HG03280 (cell line): Measurements from ENCODE around the gene EIF4E1B.

Source experiments
- ATAC-seq: cut with Tn5 transposase; IDR thresholded peaks from one replicate; pipeline ENCODE4 v1.9.1; 2021; ENCODE audit warnings: mild to moderate bottlenecking, moderate library complexity; ENCODE audit not compliant: unreplicated experiment

EIF4E1B gene

DNA sequence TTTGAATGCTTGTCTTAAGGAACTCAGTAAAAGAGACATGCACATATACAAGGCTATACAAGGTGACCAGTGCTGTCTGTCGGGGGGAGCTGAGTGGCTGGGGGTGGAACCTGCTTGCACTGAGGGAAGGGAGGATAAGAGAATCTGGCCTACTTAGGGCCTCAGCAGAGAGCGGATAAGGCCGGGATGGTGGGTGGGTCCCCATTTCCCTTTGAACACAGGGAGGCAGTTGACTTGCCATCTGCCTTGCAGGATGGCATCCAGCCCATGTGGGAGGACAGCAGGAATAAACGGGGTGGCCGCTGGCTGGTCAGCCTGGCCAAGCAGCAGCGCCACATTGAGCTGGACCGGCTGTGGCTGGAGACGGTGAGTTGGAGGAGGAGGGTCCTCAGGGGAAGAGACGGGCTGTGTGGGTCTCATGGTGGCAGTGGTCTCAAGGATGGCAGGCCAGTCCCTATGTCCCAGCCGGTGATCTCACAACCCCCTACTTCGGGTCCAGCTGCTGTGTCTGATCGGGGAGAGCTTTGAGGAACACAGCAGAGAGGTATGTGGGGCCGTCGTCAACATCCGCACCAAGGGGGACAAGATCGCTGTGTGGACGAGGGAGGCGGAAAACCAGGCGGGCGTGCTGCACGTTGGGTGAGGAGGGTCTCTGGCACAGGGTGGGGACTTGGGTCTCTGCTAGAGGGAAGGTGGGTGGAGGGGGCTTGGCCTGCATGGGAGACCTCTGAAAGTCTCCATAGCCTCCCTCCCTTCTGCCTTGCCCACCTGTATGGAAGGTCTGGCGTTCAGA, 14.6 kb downstream of the EIF4E1B start:
- no peak for ATAC-seq

- ATAC-seq = no peak
Observed at GRCh38 chr5:176646049-176646706, 15.7 kb downstream of the EIF4E1B start.

GRCh38 chr5:176646707-176647029, 16.2 kb downstream of the EIF4E1B start:
- peak; percentile 10 for ATAC-seq

DNA sequence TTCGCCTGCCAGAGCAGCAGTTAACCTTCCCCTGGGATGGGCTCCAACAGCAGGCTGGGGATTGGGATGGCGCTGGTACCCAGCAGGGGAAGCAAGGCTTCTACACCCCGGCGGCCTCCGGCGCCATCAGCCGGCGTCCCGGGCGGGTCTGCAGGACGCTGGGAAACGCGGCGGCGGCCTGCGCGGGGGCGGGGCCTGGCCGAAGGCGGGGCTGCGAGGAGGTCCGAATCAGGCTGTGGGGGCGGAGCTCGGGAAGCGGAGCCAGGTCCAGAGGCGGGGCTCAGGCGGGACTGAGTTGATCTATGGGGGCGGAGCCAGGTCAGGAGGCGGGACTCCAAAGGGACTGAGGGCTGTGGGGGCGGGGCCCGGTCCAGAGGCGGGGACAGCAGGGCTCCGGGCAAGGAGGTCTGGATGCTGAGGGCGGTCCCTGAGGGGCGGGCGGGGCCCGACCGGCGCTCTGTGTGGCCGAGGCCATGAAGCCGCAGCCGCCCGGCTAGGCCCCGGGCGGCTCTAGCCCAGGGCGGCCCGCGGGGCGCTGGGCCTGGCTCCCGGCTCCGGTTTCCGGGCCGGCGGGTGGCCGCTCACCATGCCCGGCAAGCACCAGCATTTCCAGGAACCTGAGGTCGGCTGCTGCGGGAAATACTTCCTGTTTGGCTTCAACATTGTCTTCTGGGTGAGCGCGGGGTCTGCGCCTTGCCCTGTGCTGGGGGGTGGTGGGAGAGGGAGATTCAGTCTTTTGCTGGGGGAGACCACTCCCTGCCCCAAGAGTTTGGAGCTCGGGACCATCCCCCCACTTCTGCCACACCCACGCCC, 16.8 kb downstream of the EIF4E1B start, which contains the start of gene TSPAN17:
TSPAN17 (plus strand) TSS at position 455 of the 813 bp plus-strand sequence; CDS start at position 587, 132 bp downstream.
- peak; percentile 96 for ATAC-seq

DNA sequence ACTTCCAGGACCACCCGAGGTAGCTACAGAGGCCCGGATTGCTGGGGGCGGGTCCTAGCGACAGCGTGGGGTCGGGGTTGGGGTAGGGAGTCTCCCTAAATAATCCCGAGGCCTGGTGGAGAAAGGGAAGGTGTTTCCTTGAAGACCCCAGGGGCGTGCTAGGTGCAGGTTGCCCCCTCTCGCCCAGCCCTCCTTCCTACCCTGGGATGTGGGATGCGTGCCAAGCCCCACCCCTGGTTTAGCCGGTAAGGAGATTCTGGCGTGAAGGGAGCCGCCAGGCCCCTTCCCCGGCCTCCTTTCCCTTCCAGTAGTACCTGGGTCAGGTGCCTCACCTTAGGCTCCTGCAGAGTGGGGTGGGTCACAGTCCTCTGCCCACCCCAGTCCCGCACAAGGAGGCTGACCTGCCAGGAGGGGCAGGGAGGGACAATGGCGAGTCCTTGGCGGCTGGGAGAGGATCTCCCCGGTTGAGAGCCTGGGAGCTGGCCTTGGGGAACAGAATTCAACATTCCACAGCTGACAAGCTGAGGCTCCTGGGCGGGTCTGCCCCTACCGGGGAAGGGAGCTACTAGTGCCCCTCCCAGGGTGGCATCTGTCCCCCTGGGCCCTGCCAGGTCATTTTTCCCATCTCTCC, 17.5 kb downstream of the EIF4E1B start:
- no peak for ATAC-seq

DNA sequence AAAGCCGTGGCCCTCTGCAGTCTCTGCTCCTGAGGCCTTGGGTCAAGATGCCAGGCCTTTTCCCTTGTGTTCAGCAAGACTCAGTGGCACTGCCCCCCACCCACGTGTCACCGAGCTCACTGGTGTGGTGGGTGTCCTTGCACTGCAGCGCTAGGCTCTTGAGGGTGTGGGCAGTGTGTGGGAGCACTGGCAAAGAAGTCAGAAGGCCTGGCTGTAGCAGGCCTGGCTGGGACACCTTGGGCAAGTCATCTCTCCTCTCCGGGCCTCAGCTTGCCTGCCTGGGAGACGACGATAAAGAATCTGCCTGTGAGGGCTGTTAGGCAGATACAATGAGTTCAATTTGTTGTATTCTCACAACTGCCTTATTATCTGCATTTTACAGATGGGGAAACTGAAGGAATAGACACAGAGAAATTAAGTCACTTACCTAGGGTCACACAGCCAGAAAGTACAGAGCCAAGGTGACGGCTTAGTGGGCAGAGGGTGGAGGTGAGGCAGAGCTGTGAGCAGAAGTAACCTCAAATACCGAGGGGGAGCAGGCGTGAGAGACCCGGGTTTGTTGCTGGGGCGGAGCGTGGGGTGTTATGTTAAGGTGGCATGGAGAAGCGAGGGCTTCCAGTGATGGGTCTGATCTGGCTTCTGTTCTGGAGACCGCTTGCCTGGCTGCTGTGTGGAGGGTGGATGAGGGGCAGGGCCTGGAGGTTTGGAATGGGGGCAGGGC, 18.2 kb downstream of the EIF4E1B start:
- no peak for ATAC-seq

DNA sequence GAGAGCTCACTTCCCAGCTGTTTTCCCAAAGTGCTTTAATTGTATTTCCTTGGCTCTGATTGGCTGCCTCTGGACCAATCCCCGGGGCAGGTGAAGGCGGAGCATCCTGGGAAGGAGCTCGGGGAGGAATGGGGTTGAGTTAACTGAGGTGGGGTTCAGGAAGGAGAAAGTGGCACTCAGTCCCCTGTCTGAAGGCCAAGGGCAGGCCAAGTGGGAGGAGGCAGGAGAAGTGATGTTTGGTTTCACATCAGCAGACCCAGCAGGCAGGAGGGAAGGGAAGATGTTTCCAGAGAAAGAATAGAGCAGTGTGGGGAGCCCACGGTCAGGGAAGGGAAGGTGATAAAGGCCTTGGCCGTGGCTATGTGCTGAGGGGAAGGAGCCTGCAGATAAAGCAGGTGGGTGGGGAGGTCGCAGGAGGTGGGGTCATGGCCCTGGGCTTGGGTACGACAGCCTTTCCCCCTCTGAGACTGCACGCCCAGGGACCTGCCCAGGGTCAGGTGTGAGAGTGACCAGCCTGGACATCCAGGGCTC, 19.9 kb downstream of the EIF4E1B start:
- no peak for ATAC-seq

DNA sequence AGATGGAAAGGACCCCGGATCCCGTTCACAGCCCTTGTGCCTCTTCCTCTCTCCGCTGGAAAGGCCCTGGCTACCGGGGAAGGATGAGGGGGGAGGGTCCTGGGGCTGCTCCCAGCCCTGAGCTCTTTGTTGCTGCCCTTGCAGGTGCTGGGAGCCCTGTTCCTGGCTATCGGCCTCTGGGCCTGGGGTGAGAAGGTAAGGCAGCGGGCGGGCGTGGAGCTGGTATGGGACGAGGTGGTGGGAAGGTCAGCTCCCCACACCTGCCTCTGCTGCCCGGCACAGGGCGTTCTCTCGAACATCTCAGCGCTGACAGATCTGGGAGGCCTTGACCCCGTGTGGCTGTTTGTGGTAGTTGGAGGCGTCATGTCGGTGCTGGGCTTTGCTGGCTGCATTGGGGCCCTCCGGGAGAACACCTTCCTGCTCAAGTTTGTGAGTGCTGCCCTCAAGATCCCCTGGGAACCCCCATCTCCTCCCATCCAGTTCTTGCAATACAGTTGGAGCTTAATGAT, 21.1 kb downstream of the EIF4E1B start:
- ATAC-seq = no peak

- no peak for ATAC-seq
Observed at GRCh38 chr5:176652136-176652535, 21.7 kb downstream of the EIF4E1B start.

GRCh38 chr5:176653401-176654385, 23.2 kb downstream of the EIF4E1B start:
- ATAC-seq = no peak

- ATAC-seq = no peak
Observed at GRCh38 chr5:176654856-176655255, 24.4 kb downstream of the EIF4E1B start.

GRCh38 chr5:176656467-176656990, 26.1 kb downstream of the EIF4E1B start:
- ATAC-seq = no peak

GRCh38 chr5:176658007-176658599, 27.6 kb downstream of the EIF4E1B start:
- no peak for ATAC-seq

GRCh38 chr5:176658817-176659511, 28.5 kb downstream of the EIF4E1B start:
- ATAC-seq = no peak

DNA sequence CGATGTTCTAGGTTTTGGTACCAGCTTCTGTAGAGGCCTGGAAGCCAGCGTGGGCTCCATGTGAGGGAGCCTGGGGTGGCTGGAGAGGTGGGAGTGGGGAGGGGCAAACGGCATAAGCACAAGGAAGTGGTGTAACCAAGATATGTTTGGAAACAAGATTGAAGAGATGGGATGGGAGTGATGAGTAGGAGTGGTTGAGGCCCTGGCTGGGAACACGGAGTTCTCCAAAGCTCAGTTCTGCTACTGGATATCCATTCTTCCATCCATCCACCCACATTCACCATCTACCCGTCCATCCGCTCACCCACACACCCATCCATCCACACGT, 29.0 kb downstream of the EIF4E1B start:
- no peak for ATAC-seq

GRCh38 chr5:176659860-176660461, 29.5 kb downstream of the EIF4E1B start:
- ATAC-seq = no peak

GRCh38 chr5:176660530-176660859, 30.0 kb downstream of the EIF4E1B start:
- peak; percentile 29 for ATAC-seq
